NT2/D1 (cell line): ENCODE data around the gene RPL13.

ENCODE experiments used
- SUZ12 ChIP-seq: IDR thresholded peaks from 2 replicates; pipeline ENCODE4 v1.6.1; 2011; ENCODE audit not compliant: insufficient read length, insufficient read depth; ENCODE audit errors: extremely low read depth
- YY1 ChIP-seq: IDR thresholded peaks from 2 replicates; pipeline ENCODE4 v1.6.1; 2011; ENCODE audit not compliant: insufficient read length, insufficient read depth
- ZNF274 ChIP-seq: IDR thresholded peaks from 2 replicates; pipeline ENCODE4 v1.6.1; 2011; ENCODE audit warnings: mild to moderate bottlenecking, low read depth, low read length

DNA sequence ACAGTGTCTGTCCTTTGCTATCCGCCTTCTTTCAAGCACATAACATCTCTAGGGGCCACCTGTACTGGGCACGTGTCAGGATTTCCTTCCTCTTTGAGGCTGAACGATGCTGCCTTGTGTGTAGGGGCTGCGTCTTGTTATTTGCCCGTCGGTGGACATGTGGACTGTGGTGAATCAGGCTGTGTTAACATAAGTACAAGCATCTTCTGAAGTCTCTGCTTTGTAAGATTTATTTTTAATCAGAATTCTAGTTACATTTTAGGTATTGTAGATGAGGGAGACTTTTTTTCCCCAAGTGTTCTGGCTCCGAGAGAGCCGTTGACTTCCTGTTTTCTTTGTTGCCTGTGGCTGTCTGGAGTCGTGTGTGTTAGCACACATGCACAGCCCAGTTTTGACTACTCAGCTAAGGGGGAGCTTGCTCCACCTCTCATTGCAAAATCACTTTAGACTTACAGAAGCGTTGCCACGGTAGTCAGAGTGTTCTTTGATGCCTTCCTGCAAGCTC lies 26.2 kb upstream of the RPL13 start:
- no peak for TF ChIP-seq ZNF274
- TF ChIP-seq YY1, result no peak
- no peak for TF ChIP-seq SUZ12
